Uterus (tissue), 4 donors: ENCODE measurements around the gene HNRNPH3. TPM values are rescaled to one million over a fixed set of nuclear protein-coding genes. Genes with fewer than 3 reads are reported as not detected.

Experiments used
- DNase-seq, 2 donors: peaks; one replicate each; pipeline ENCODE4 v3.0.0-alpha.2; 2019 to 2020
- H3K27ac ChIP-seq, 2 donors: fragments of 200-600 bp; sonication (generic); 1 replicate in 1 of 2; 2 replicates in 1 of 2; pipeline ENCODE4 v1.5.1; 2016 to 2018
- H3K27me3 ChIP-seq, 2 donors: fragments of 200-600 bp; sonication (generic); one replicate each; pipeline ENCODE4 v1.5.1; 2018 to 2019; ENCODE audit warnings: control low read depth in 1 of 2
- H3K36me3 ChIP-seq, 2 donors: fragments of 200-600 bp; sonication (generic); one replicate each; pipeline ENCODE4 v1.5.1; 2019; ENCODE audit warnings: control low read depth in 1 of 2
- H3K4me1 ChIP-seq, 2 donors: fragments of 200-600 bp; sonication (generic); one replicate each; pipeline ENCODE4 v1.5.1; 2018 to 2019; ENCODE audit warnings: control low read depth in 1 of 2
- H3K4me3 ChIP-seq, 2 donors: fragments of 200-600 bp; sonication (generic); 1 replicate in 1 of 2; 2 replicates in 1 of 2; pipeline ENCODE4 v1.5.1; 2018 to 2019; ENCODE audit warnings: mild to moderate bottlenecking in 1 of 2
- H3K9me3 ChIP-seq, 2 donors: fragments of 200-600 bp; sonication (generic); one replicate each; pipeline ENCODE4 v1.5.1; 2019; ENCODE audit warnings: control low read depth in 1 of 2
- CTCF ChIP-seq, 4 experiments: fragments of 200-600 bp in 2 of 4; fragments of 450-650 bp in 2 of 4; sonication (generic) in 2 of 4; IDR thresholded peaks; one replicate each; pipeline ENCODE4 v1.5.1; 2016 to 2019; ENCODE audit warnings: antibody characterized with exemption in 4 of 4, mild to moderate bottlenecking in 2 of 4, moderate library complexity in 1 of 4
- POLR2A ChIP-seq, 2 donors: fragments of 450-650 bp; IDR thresholded peaks; one replicate each; pipeline ENCODE4 v1.6.1; 2016; ENCODE audit warnings: antibody characterized with exemption in 2 of 2, mild to moderate bottlenecking in 1 of 2, moderate library complexity in 1 of 2
- intact Hi-C: fragments of 100-400 bp; cut with DNase I; formaldehyde crosslinking; loops from one replicate; pipeline ENCODE4 v1.15.1; 2023; ENCODE audit warnings: low total_unique reads
- total RNA-seq, 4 donors: library from RNA; depleted of rRNA in 3 of 4; stranded (reverse); fragments of >200 nt in 3 of 4; gene quantifications; one replicate each; pipeline versions ENCODE4 v1.1.0 to v1.2.4, GENCODE V29; 2014 to 2023
- donor health status: DM: yes; HTN: yes; CAD: no.

Gene HNRNPH3
- total RNA-seq, 4 donors from 2014 or later: 30.0 to 144 (median 63.7) TPM

DNA sequence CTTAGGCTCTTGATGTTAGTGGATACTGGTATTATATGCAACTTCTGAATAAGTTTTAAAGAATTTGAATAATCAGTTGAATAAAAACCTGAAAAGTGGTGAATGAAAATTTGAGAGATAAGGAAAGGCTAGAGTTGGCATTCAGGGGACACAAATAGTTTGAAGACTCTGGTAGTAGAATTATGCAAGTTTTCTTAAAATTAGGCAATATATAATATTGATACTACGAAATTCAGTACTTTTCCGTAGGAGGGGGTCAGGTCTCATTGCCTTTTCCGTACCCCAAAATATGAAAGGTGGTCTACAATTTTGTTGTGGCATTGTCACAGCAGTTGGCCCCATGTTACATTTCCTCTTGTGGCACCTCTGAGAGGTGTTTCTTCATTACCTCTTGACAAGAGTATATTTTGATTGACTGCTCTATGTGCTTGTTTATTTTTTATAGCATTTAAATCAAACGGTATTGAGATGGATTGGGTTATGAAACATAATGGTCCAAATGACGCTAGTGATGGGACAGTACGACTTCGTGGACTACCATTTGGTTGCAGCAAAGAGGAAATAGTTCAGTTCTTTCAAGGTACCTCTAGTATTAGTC lies 5.0 kb downstream of the HNRNPH3 start:
- no peak overlapping the region for H3K27ac ChIP-seq
- no peaks in the 10 kb centered on the region for H3K36me3 ChIP-seq
- H3K4me3 ChIP-seq: peak overlapping the region in 1 of 2 donors; percentile 1
- H3K4me1 ChIP-seq: peaks cover 0 to 4% of the 10 kb centered on the region in 2 donors
- TF ChIP-seq CTCF (IDR thresholded peaks at IDR 0.05) (no peak), POLR2A (IDR thresholded peaks at IDR 0.05) (no peak)
- intact Hi-C loops: no loop called here
- DNase-seq: no peak
- H3K27me3 ChIP-seq: no peaks in the 10 kb centered on the region
- no peaks in the 10 kb centered on the region for H3K9me3 ChIP-seq

GRCh38 chr10:68340358-68341080 lies 8.7 kb downstream of the HNRNPH3 start:
- no peaks in the 10 kb centered on the region for H3K36me3 ChIP-seq
- no peak for DNase-seq
- no peaks in the 10 kb centered on the region for H3K27me3 ChIP-seq
- H3K4me1 ChIP-seq: peaks cover 0 to 4% of the 10 kb centered on the region in 2 donors
- H3K9me3 ChIP-seq: no peaks in the 10 kb centered on the region
- H3K27ac ChIP-seq: no peak overlapping the region
- no peak for TF ChIP-seq POLR2A (IDR thresholded peaks at IDR 0.05)
- no peak for TF ChIP-seq CTCF (IDR thresholded peaks at IDR 0.05)
- intact Hi-C loops: no loop called here
- no peak overlapping the region for H3K4me3 ChIP-seq

DNA sequence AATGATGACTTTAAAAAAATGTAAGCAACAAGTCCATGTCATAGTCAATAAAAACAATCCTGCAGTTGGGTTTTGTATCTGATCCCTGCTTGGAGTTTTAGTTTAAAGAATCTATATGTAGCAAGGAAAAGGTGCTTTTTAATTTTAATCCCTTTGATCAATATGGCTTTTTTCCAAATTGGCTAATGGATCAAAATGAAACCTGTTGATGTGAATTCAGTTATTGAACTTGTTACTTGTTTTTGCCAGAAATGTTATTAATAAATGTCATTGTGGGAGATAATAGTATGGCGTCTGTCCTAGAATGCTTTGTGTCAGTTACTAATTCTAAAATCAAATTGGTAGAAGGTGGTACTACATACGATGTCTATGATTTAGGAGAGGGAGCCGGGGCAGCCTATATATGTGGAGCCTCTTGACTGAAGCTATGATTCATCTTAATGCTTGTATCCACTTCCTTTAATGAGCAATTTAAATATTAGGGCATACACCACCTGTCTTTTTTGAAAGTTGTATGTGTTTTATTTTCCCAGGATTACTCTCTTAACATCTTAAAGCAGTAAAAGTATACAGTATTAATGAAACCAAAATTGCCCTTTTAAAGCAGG lies 11.1 kb downstream of the HNRNPH3 start:
- DNase-seq: no peak
- intact Hi-C loops: no loop called here
- Histone ChIP-seq H3K4me1 (peaks cover 0 to 4% of the 10 kb centered on the region in 2 donors), H3K27ac (no peak overlapping the region), H3K9me3 (no peaks in the 10 kb centered on the region), H3K4me3 (no peak overlapping the region), H3K27me3 (no peaks in the 10 kb centered on the region), H3K36me3 (no peaks in the 10 kb centered on the region)
- TF ChIP-seq CTCF (IDR thresholded peaks at IDR 0.05) (no peak), POLR2A (IDR thresholded peaks at IDR 0.05) (no peak)

DNA sequence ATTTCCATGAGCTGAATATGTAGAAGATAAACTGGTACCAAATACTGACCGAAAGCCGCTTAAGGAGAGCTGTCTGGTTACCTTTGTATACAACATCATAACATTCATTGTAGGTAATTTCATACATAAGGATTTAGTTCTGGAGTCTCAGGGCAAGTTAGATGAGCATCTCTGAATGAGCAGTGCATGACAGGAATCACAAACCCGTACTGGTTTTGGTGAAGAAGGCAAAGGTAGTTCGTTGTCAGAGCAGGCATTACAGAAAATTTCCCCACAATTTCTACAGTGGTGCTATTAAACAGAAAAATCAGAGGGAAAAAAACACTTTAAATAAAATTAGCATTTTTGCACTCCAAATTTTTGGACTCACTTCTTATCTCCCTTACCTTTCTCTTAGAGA lies 13.8 kb downstream of the HNRNPH3 start:
- Histone ChIP-seq H3K4me1 (no peaks in the 10 kb centered on the region), H3K27ac (no peak overlapping the region), H3K9me3 (no peaks in the 10 kb centered on the region), H3K27me3 (no peaks in the 10 kb centered on the region), H3K4me3 (no peak overlapping the region), H3K36me3 (no peaks in the 10 kb centered on the region)
- no peak for DNase-seq
- intact Hi-C loops: no loop called here
- TF ChIP-seq POLR2A (IDR thresholded peaks at IDR 0.05) (no peak), CTCF (IDR thresholded peaks at IDR 0.05) (no peak)

- H3K4me1 ChIP-seq: no peaks in the 10 kb centered on the region
- intact Hi-C loops: no loop called here
- no peak overlapping the region for H3K27ac ChIP-seq
- TF ChIP-seq CTCF (IDR thresholded peaks at IDR 0.05) (no peak), POLR2A (IDR thresholded peaks at IDR 0.05) (no peak)
- no peaks in the 10 kb centered on the region for H3K9me3 ChIP-seq
- H3K36me3 ChIP-seq: no peaks in the 10 kb centered on the region
- no peak for DNase-seq
- H3K27me3 ChIP-seq: no peaks in the 10 kb centered on the region
- no peak overlapping the region for H3K4me3 ChIP-seq
Observed at GRCh38 chr10:68346774-68347173, 14.9 kb downstream of the HNRNPH3 start.
